IPS-15b (cell line): ENCODE measurements around the gene TOR1AIP2.

Experiments
- H3K27me3 ChIP-seq: one replicate; pipeline ENCODE4 v1.6.1; 2013; ENCODE audit warnings: low read length; ENCODE audit not compliant: control insufficient read depth, insufficient read depth
- H3K36me3 ChIP-seq: one replicate; pipeline ENCODE4 v1.6.1; 2013; ENCODE audit warnings: low read length; ENCODE audit not compliant: control insufficient read depth, insufficient read depth
- H3K4me1 ChIP-seq: one replicate; pipeline ENCODE4 v1.6.1; 2013; ENCODE audit warnings: mild to moderate bottlenecking, low read length; ENCODE audit not compliant: control insufficient read depth, insufficient read depth
- H3K4me3 ChIP-seq: one replicate; pipeline ENCODE4 v1.5.1; 2013; ENCODE audit warnings: low read depth, low read length
- H3K9ac ChIP-seq: one replicate; pipeline ENCODE4 v1.6.1; 2013; ENCODE audit warnings: low read depth, mild to moderate bottlenecking, low read length
- H3K9me3 ChIP-seq: one replicate; pipeline ENCODE4 v1.6.1; 2013; ENCODE audit warnings: mild to moderate bottlenecking, low read length; ENCODE audit not compliant: control insufficient read depth, insufficient read depth

Gene TOR1AIP2

GRCh38 chr1:179820226-179820970, 57.2 kb downstream of the TOR1AIP2 start:
- Histone ChIP-seq H3K27me3 (peaks cover 18% of the 10 kb centered on the region), H3K9ac (no peak overlapping the region), H3K9me3 (no peaks in the 10 kb centered on the region), H3K36me3 (no peaks in the 10 kb centered on the region), H3K4me1 (peaks cover under 1% of the 10 kb centered on the region), H3K4me3 (no peak overlapping the region)

DNA sequence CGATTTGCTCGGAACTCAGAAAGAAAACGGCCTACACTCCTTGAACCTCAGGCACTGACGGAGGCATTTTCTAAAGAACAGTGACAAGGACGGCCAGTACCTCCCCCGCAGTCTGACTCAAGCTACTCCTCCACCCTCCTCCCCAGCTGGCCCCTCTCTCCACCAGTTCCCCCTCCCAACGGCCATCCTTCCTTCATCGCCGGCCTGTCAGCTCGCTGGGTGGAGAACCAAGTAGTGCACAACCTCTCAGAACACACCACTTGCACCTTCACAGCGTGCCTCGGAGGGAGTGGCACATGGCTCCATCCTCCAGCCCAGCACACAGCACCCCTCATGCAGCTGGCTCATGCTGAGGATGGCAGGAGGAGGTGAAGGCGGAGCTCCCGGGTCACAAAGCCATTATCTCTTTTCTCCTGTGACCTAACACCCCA, 58.8 kb downstream of the TOR1AIP2 start:
- Histone ChIP-seq H3K4me3 (no peak overlapping the region), H3K9ac (no peak overlapping the region), H3K27me3 (peaks cover 26% of the 10 kb centered on the region)

GRCh38 chr1:179818260-179818659, 59.3 kb downstream of the TOR1AIP2 start:
- no peak overlapping the region for H3K4me3 ChIP-seq
- H3K9me3 ChIP-seq: no peaks in the 10 kb centered on the region
- H3K27me3 ChIP-seq: peaks cover 26% of the 10 kb centered on the region
- no peak overlapping the region for H3K9ac ChIP-seq
- no peaks in the 10 kb centered on the region for H3K36me3 ChIP-seq
- H3K4me1 ChIP-seq: peaks cover 2% of the 10 kb centered on the region

More for the DNA sequence above, 58.8 kb downstream of the TOR1AIP2 start:
- H3K36me3 ChIP-seq: no peaks in the 10 kb centered on the region
- H3K9me3 ChIP-seq: no peaks in the 10 kb centered on the region
- peaks cover 2% of the 10 kb centered on the region for H3K4me1 ChIP-seq

DNA sequence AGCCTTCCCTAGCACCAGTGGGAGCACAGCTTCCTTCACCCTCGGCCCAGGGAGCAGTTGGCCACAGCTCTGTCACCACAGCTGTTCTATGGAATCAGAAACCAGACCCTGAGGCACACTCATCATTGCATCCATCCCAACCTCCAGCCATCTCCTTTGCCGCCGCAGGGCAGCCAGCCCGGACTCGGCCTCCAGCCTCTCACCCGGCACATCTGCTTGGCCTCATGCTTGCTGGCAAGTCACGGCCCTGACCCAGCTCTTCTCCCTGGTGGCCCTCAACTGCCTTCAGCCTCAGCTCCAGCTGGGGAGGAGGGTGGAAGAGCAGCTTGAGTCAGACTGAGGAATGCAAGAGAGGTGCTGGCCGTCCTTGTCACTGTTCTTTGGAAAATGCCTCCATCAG, 59.8 kb downstream of the TOR1AIP2 start:
- no peak overlapping the region for H3K9ac ChIP-seq
- peaks cover 27% of the 10 kb centered on the region for H3K27me3 ChIP-seq
- no peak overlapping the region for H3K4me3 ChIP-seq
- H3K4me1 ChIP-seq: peaks cover 2% of the 10 kb centered on the region
- H3K9me3 ChIP-seq: no peaks in the 10 kb centered on the region
- H3K36me3 ChIP-seq: no peaks in the 10 kb centered on the region

GRCh38 chr1:179817056-179817455, 60.5 kb downstream of the TOR1AIP2 start:
- no peaks in the 10 kb centered on the region for H3K9me3 ChIP-seq
- H3K36me3 ChIP-seq: no peaks in the 10 kb centered on the region
- peaks cover 27% of the 10 kb centered on the region for H3K27me3 ChIP-seq
- peaks cover 2% of the 10 kb centered on the region for H3K4me1 ChIP-seq
- H3K4me3 ChIP-seq: no peak overlapping the region
- H3K9ac ChIP-seq: no peak overlapping the region

DNA sequence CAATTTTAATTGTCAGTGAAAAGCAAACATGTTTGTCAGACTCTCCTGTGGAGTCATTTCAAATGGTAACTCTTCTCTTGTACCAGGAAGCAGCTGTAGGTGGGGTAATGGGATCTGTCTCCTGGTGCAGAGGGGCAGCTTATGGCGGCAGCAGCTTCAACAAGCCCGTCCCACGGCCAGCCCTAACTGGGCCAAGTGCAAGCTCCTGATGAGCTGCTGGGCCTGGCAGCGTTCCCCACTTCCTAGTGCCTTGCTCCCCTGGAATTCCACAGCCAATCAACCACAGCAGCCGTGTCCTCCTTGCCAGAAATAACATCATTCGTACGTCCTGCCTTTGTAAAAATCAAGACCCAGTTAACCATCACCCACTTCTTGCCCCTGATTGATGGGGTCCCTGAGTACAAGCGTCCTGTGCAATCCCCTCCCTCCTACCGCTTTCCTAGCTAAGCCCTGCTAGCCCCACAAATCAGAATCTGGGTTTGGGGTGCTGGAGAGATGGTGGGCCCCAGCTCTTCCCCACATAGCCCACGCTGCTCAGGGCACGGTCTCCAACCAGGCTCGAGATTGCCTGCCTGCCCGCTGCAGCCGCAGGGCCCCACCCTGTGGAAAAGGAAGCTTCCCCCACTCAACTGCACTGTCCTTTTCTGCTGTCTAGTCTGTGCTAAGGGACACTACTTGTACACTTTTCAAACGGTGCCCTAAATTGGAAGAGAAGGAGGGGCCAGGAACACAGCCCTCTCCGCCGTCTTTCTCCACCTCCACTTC, 61.2 kb downstream of the TOR1AIP2 start:
- Histone ChIP-seq H3K4me3 (no peak overlapping the region), H3K9ac (no peak overlapping the region), H3K4me1 (peaks cover 2% of the 10 kb centered on the region), H3K27me3 (peaks cover 27% of the 10 kb centered on the region), H3K36me3 (no peaks in the 10 kb centered on the region), H3K9me3 (no peaks in the 10 kb centered on the region)

DNA sequence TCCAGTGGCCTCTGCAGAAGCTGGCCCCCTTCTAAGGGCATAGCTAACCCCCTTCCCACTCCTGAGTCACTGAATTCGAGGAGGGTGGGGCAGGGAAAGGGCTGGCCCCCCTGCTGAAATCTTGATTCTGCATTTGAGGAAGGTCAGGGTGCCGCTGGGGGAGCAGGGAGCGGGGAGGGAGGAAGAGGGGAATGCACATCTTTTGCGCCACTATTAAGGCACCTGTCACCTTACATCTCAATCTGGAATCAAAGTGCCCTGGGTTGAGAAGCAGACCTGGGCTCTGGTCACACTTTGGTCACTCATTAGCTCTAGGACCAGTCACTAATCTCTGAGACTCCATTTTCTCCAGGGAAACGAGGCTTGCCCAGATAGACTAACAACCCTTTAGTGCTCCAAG, 62.0 kb downstream of the TOR1AIP2 start:
- H3K4me3 ChIP-seq: peak overlapping the region; percentile 88
- H3K9ac ChIP-seq: no peak overlapping the region
- H3K36me3 ChIP-seq: no peaks in the 10 kb centered on the region
- H3K9me3 ChIP-seq: no peaks in the 10 kb centered on the region
- peaks cover 2% of the 10 kb centered on the region for H3K4me1 ChIP-seq
- peaks cover 27% of the 10 kb centered on the region for H3K27me3 ChIP-seq

- no peaks in the 10 kb centered on the region for H3K36me3 ChIP-seq
- H3K4me3 ChIP-seq: peak overlapping the region; percentile 88
- H3K27me3 ChIP-seq: peaks cover 27% of the 10 kb centered on the region
- H3K9me3 ChIP-seq: no peaks in the 10 kb centered on the region
- no peak overlapping the region for H3K9ac ChIP-seq
- H3K4me1 ChIP-seq: peaks cover 2% of the 10 kb centered on the region
Measured at GRCh38 chr1:179814546-179814838, 63.1 kb downstream of the TOR1AIP2 start.

GRCh38 chr1:179813626-179814545, 63.7 kb downstream of the TOR1AIP2 start:
- Histone ChIP-seq H3K4me1 (peaks cover 2% of the 10 kb centered on the region), H3K27me3 (peaks cover 27% of the 10 kb centered on the region), H3K9me3 (no peaks in the 10 kb centered on the region), H3K4me3 (peak overlapping the region; percentile 88), H3K9ac (no peak overlapping the region), H3K36me3 (no peaks in the 10 kb centered on the region)

GRCh38 chr1:179812501-179813292, 64.9 kb downstream of the TOR1AIP2 start:
- no peaks in the 10 kb centered on the region for H3K9me3 ChIP-seq
- H3K9ac ChIP-seq: no peak overlapping the region
- no peak overlapping the region for H3K4me3 ChIP-seq
- no peaks in the 10 kb centered on the region for H3K36me3 ChIP-seq
- peaks cover 26% of the 10 kb centered on the region for H3K27me3 ChIP-seq
- peaks cover 2% of the 10 kb centered on the region for H3K4me1 ChIP-seq

GRCh38 chr1:179810367-179810715, 67.3 kb downstream of the TOR1AIP2 start:
- H3K36me3 ChIP-seq: no peaks in the 10 kb centered on the region
- no peaks in the 10 kb centered on the region for H3K9me3 ChIP-seq
- peaks cover 9% of the 10 kb centered on the region for H3K27me3 ChIP-seq
- H3K4me1 ChIP-seq: peaks cover under 1% of the 10 kb centered on the region
- H3K4me3 ChIP-seq: no peak overlapping the region
- H3K9ac ChIP-seq: no peak overlapping the region
